ENCODE data around the gene PDGFB. TPM values are rescaled to one million over a fixed set of nuclear protein-coding genes. Genes with fewer than 3 reads are reported as not detected.

Gene PDGFB
- total RNA-seq, 1 donor from 2014 or later: 1.1 TPM

GRCh38 chr22:39205344-39206021 is 39.3 kb downstream of the PDGFB start:
- H3K4me3 ChIP-seq (ENCODE audit: low read depth, low read length): no peak overlapping the region
- DNase-seq (ENCODE audit: low read depth): peak; percentile 57
- peak; percentile 7 for FAIRE-seq
- TF ChIP-seq CTCF (IDR thresholded peaks at IDR 0.05; ENCODE audit: insufficient read depth, low read length, severe bottlenecking): no peak
- no peaks in the 10 kb centered on the region for H3K36me3 ChIP-seq (ENCODE audit: control insufficient read depth, insufficient read depth, low read length)
- H3K27me3 ChIP-seq (ENCODE audit: control insufficient read depth, insufficient read depth, low read length): no peaks in the 10 kb centered on the region

GRCh38 chr22:39204216-39204615 is 40.6 kb downstream of the PDGFB start:
- no peak for DNase-seq (ENCODE audit: low read depth)
- Histone ChIP-seq H3K27me3 (ENCODE audit: control insufficient read depth, insufficient read depth, low read length) (no peaks in the 10 kb centered on the region), H3K36me3 (ENCODE audit: control insufficient read depth, insufficient read depth, low read length) (no peaks in the 10 kb centered on the region), H3K4me3 (ENCODE audit: low read depth, low read length) (no peak overlapping the region)
- FAIRE-seq: no peak
- no peak for TF ChIP-seq CTCF (IDR thresholded peaks at IDR 0.05; ENCODE audit: insufficient read depth, low read length, severe bottlenecking)

GRCh38 chr22:39197578-39197977 is 47.2 kb downstream of the PDGFB start:
- Histone ChIP-seq H3K27me3 (ENCODE audit: control insufficient read depth, insufficient read depth, low read length) (no peaks in the 10 kb centered on the region), H3K4me3 (ENCODE audit: low read depth, low read length) (no peak overlapping the region), H3K36me3 (ENCODE audit: control insufficient read depth, insufficient read depth, low read length) (no peaks in the 10 kb centered on the region)
- no peak for TF ChIP-seq CTCF (IDR thresholded peaks at IDR 0.05; ENCODE audit: insufficient read depth, low read length, severe bottlenecking)
- no peak for DNase-seq (ENCODE audit: low read depth)
- no peak for FAIRE-seq

- DNase-seq (ENCODE audit: low read depth) (no peak), FAIRE-seq (no peak)
- no peak for TF ChIP-seq CTCF (IDR thresholded peaks at IDR 0.05; ENCODE audit: insufficient read depth, low read length, severe bottlenecking)
- H3K27me3 ChIP-seq (ENCODE audit: control insufficient read depth, insufficient read depth, low read length): no peaks in the 10 kb centered on the region
- no peaks in the 10 kb centered on the region for H3K36me3 ChIP-seq (ENCODE audit: control insufficient read depth, insufficient read depth, low read length)
- no peak overlapping the region for H3K4me3 ChIP-seq (ENCODE audit: low read depth, low read length)
Measured at GRCh38 chr22:39194098-39194497, 50.7 kb downstream of the PDGFB start.

GRCh38 chr22:39188809-39189208 is 56.0 kb downstream of the PDGFB start:
- Histone ChIP-seq H3K4me3 (ENCODE audit: low read depth, low read length) (no peak overlapping the region), H3K27me3 (ENCODE audit: control insufficient read depth, insufficient read depth, low read length) (no peaks in the 10 kb centered on the region), H3K36me3 (ENCODE audit: control insufficient read depth, insufficient read depth, low read length) (no peaks in the 10 kb centered on the region)
- FAIRE-seq: no peak
- TF ChIP-seq CTCF (IDR thresholded peaks at IDR 0.05; ENCODE audit: insufficient read depth, low read length, severe bottlenecking): no peak
- no peak for DNase-seq (ENCODE audit: low read depth)

- FAIRE-seq (no peak), DNase-seq (ENCODE audit: low read depth) (no peak)
- TF ChIP-seq CTCF (IDR thresholded peaks at IDR 0.05; ENCODE audit: insufficient read depth, low read length, severe bottlenecking): no peak
- H3K4me3 ChIP-seq (ENCODE audit: low read depth, low read length): no peak overlapping the region
- no peaks in the 10 kb centered on the region for H3K36me3 ChIP-seq (ENCODE audit: control insufficient read depth, insufficient read depth, low read length)
- no peaks in the 10 kb centered on the region for H3K27me3 ChIP-seq (ENCODE audit: control insufficient read depth, insufficient read depth, low read length)
Measured at GRCh38 chr22:39185601-39186012, 59.2 kb downstream of the PDGFB start.

Data from bronchial epithelial cell (primary cell).